Measurements from ENCODE around the gene INAFM2. TPM values are rescaled to one million over a fixed set of nuclear protein-coding genes. Genes with fewer than 3 reads are reported as not detected.
A peak's percentile ranks its signal among the peaks of the same experiment; 100 is the strongest.

INAFM2 gene
- total RNA-seq, 1 donor from 2014 or later = 23.6 TPM

DNA sequence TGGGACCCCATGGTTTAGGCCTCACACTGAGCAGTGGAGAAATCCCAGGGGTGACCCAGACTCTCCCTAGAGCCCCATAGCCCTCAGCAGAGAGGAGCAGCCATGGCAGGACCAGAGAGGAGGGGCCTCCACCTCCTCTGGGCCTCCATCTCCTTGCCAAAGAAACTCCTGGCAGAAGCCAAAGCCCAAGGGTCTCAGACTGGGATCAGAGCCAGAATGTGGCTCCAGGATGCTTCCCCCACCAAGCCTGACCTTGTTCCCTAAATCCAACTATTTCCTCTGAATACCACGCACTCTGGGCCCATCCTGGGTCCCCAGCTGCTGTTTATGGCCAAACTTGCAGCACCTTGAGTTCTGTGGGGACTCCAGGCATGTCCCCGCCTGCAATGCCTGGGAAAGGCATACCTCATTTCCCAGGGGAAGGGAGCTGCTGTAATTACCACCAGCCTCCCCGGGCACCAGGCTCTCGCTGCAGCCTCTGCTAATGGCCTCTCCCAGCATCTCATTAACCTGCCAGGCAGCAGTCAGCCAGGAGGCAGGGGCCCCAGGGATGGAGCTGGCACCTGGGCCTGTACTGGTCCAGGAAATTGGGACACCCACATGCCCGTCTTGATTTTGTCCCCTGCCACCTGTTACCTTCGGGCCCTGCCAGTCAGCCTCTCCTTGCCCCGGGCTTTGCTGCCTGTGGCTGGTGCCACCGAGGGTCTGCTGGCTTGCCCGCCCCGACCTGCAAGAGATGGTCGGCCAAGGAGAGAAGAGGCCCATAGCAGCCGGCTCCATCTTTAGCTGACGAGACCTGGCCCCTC is 12.6 kb downstream of the INAFM2 start:
- Mint-ChIP-seq H3K27ac (no peak overlapping the region), H3K4me3 (peak overlapping the region; percentile 17), H3K27me3 (peaks cover 3% of the 10 kb centered on the region), H3K36me3 (no peaks in the 10 kb centered on the region), H3K9me3 (no peaks in the 10 kb centered on the region), H3K4me1 (ENCODE audit: unreplicated experiment) (peaks cover 22% of the 10 kb centered on the region)
- no peak for DNase-seq (ENCODE audit: extremely low spot score, unreplicated experiment)
- TF ChIP-seq, protein P1, sequence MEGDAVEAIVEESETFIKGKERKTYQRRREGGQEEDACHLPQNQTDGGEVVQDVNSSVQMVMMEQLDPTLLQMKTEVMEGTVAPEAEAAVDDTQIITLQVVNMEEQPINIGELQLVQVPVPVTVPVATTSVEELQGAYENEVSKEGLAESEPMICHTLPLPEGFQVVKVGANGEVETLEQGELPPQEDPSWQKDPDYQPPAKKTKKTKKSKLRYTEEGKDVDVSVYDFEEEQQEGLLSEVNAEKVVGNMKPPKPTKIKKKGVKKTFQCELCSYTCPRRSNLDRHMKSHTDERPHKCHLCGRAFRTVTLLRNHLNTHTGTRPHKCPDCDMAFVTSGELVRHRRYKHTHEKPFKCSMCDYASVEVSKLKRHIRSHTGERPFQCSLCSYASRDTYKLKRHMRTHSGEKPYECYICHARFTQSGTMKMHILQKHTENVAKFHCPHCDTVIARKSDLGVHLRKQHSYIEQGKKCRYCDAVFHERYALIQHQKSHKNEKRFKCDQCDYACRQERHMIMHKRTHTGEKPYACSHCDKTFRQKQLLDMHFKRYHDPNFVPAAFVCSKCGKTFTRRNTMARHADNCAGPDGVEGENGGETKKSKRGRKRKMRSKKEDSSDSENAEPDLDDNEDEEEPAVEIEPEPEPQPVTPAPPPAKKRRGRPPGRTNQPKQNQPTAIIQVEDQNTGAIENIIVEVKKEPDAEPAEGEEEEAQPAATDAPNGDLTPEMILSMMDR (conservative IDR thresholded peaks at IDR 0.05) = no peak

DNA sequence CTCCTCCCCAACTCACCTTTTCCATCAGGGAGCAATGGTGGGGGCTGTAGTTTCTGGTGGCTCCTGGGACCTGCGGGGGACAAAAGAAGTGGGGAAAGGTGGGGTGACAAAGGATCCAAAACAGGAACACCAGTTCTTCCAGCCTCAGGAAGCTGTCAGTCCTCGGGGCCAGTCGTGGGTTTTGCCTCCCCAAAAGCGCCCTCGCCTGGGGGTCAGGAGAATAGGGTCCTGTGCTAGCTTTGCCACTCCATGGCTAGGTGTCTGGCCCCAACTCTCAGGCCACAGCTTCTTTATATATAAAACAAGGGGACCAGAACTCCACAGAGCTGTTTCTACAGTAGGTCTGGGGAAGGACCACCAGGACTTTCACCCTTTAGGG is 13.2 kb downstream of the INAFM2 start:
- TF ChIP-seq, protein P1 (conservative IDR thresholded peaks at IDR 0.05) = no peak
- H3K36me3 Mint-ChIP-seq = no peaks in the 10 kb centered on the region
- no peak overlapping the region for H3K27ac Mint-ChIP-seq
- no peak for DNase-seq (ENCODE audit: extremely low spot score, unreplicated experiment)
- peaks cover 3% of the 10 kb centered on the region for H3K27me3 Mint-ChIP-seq
- H3K9me3 Mint-ChIP-seq = no peaks in the 10 kb centered on the region
- H3K4me3 Mint-ChIP-seq = no peak overlapping the region
- peaks cover 25% of the 10 kb centered on the region for H3K4me1 Mint-ChIP-seq (ENCODE audit: unreplicated experiment)

DNA sequence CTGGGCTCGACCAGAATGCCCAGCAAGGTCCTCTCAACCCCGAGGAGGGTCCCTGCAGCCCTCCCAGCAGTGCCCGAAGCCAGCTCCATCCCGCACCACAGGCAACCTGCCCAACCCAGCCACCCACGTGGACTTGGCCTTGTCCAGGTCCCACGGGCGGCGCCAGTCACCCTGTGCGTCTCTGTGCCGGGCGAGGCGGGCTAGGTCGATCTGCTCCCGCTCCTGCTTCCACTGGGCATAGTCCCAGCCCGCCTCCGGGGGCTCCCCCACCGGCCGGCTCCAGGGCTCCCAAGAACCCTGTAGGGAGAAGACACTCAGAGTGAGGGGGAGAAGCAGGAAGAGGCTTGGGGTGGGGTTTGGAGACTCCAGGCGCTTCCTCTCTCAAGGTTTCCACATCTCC is 14.1 kb downstream of the INAFM2 start:
- Mint-ChIP-seq H3K4me1 (ENCODE audit: unreplicated experiment) (peaks cover 25% of the 10 kb centered on the region), H3K36me3 (no peaks in the 10 kb centered on the region), H3K27ac (peak overlapping the region; percentile 71), H3K27me3 (peaks cover 3% of the 10 kb centered on the region), H3K9me3 (no peaks in the 10 kb centered on the region), H3K4me3 (no peak overlapping the region)
- DNase-seq (ENCODE audit: extremely low spot score, unreplicated experiment) = no peak
- TF ChIP-seq, protein P1 (conservative IDR thresholded peaks at IDR 0.05) = no peak

DNA sequence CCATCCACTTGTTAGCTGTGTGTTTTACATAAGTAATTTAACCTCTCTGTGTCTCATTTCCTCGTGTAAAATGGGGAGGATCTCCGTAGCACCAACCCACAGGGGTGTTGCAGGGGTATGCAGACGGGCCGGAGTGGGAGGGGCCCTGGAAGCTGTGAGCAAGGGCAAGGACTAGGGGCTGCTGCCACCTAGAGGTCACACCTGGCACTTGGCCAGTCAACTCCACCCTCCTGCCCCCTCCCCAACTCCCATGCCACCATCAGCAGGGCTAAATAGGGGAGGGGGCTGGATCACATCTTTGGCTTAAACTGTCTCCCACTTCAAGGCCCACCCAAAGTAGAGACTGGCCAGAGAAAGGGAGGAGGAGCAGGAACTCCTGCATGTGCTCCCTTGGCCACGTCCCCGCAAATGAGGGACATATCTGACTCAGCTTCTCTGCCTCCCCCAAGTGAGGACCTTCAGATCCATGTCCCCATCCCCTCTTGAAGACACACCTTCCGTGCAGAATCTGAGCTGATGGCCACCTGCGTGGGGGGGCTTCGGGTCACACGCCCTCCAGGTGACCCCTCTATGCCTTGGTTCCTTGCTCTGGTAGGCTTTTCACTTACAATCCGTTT is 14.7 kb downstream of the INAFM2 start:
- TF ChIP-seq, protein P1 (conservative IDR thresholded peaks at IDR 0.05) = peak; percentile 95
- H3K36me3 Mint-ChIP-seq = no peaks in the 10 kb centered on the region
- H3K4me1 Mint-ChIP-seq (ENCODE audit: unreplicated experiment) = peaks cover 25% of the 10 kb centered on the region
- no peak for DNase-seq (ENCODE audit: extremely low spot score, unreplicated experiment)
- H3K27ac Mint-ChIP-seq = peak overlapping the region; percentile 71
- H3K9me3 Mint-ChIP-seq = no peaks in the 10 kb centered on the region
- H3K4me3 Mint-ChIP-seq = no peak overlapping the region
- peaks cover 3% of the 10 kb centered on the region for H3K27me3 Mint-ChIP-seq

DNA sequence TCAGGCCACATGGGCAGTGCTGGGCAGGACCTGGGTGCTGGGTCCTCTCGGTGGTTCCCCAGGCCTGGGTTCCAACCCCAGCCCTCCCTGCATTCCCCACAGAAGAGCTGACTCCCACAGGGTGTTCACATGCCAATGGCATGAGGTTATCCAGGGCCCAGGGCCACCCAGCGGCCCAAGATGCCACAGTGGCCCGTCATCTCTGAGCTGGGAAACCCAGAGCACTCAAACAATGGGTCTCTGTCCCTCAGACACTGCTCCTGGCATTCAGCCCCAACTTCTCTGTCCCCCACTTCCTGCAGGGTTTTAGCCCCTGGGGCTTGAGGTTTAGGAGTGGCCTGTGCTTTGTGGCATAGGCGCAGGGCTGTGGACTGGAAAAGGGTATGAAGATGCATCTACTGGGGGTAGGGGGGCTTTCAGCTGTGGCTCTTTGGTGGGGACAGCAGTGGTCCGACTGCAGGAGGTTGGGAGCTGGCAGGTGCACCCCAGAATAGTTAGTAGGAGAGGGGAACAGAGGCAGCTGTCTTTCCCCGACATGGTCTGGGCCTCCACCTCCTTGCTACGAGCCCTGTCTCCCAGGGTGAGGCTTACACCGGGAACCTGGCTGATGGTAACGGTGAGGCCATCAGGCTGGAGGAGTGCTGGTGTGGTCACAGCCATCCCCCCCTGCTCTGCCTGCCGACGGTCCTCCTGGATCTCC is 15.6 kb downstream of the INAFM2 start:
- H3K27ac Mint-ChIP-seq = no peak overlapping the region
- no peaks in the 10 kb centered on the region for H3K9me3 Mint-ChIP-seq
- peaks cover 23% of the 10 kb centered on the region for H3K4me1 Mint-ChIP-seq (ENCODE audit: unreplicated experiment)
- TF ChIP-seq, protein P1 (conservative IDR thresholded peaks at IDR 0.05) = no peak
- H3K4me3 Mint-ChIP-seq = no peak overlapping the region
- no peaks in the 10 kb centered on the region for H3K36me3 Mint-ChIP-seq
- DNase-seq (ENCODE audit: extremely low spot score, unreplicated experiment) = no peak
- H3K27me3 Mint-ChIP-seq = peaks cover 3% of the 10 kb centered on the region

All from type B pancreatic cell (in vitro differentiated cells).